ENCODE data around the gene APOF.
"Not testable (repeated sequence)": the region's sequence is repeated elsewhere in the genome, so short reads cannot be mapped to it uniquely, and the experiment has no call there.

APOF gene

GRCh38 chr12:56348776-56349175 is 13.9 kb downstream of the APOF start:
- H4K20me1 ChIP-seq (ENCODE audit: control insufficient read depth, insufficient read depth, low read depth, low read length), result no peaks in the 10 kb centered on the region
- H3F3A ChIP-seq (ENCODE audit: control insufficient read depth, insufficient read depth), result no peaks in the 10 kb centered on the region
- H3K27me3 ChIP-seq (ENCODE audit: control insufficient read depth, low read length), result no peaks in the 10 kb centered on the region
- no peaks in the 10 kb centered on the region for H3K79me2 ChIP-seq (ENCODE audit: control insufficient read depth, low read length)
- H3K36me3 ChIP-seq (ENCODE audit: control insufficient read depth, low read length), result peaks cover 66% of the 10 kb centered on the region
- no peaks in the 10 kb centered on the region for H3K4me1 ChIP-seq (ENCODE audit: control insufficient read depth, low read length)
- H3K4me3 ChIP-seq (ENCODE audit: low read length), result no peak overlapping the region
- no peaks in the 10 kb centered on the region for H3K9me2 ChIP-seq (replicated peaks; ENCODE audit: control insufficient read depth, low read length)
- H3K9me3 ChIP-seq (ENCODE audit: control insufficient read depth, insufficient read depth, low read length), result no peaks in the 10 kb centered on the region
- no peak overlapping the region for H3K4me2 ChIP-seq (ENCODE audit: low read length)
- no peak overlapping the region for H3K27ac ChIP-seq (ENCODE audit: low read depth, low read length)
- TF ChIP-seq, protein P1, sequence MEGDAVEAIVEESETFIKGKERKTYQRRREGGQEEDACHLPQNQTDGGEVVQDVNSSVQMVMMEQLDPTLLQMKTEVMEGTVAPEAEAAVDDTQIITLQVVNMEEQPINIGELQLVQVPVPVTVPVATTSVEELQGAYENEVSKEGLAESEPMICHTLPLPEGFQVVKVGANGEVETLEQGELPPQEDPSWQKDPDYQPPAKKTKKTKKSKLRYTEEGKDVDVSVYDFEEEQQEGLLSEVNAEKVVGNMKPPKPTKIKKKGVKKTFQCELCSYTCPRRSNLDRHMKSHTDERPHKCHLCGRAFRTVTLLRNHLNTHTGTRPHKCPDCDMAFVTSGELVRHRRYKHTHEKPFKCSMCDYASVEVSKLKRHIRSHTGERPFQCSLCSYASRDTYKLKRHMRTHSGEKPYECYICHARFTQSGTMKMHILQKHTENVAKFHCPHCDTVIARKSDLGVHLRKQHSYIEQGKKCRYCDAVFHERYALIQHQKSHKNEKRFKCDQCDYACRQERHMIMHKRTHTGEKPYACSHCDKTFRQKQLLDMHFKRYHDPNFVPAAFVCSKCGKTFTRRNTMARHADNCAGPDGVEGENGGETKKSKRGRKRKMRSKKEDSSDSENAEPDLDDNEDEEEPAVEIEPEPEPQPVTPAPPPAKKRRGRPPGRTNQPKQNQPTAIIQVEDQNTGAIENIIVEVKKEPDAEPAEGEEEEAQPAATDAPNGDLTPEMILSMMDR (IDR thresholded peaks at IDR 0.05; ENCODE audit: low read depth, low read length, poor library complexity, severe bottlenecking), result no peak

- not testable (repeated sequence) for H3K27ac ChIP-seq (ENCODE audit: low read depth, low read length); H3K79me2 ChIP-seq (ENCODE audit: control insufficient read depth, low read length); H3K4me2 ChIP-seq (ENCODE audit: low read length); H3K4me3 ChIP-seq (ENCODE audit: low read length); H3F3A ChIP-seq (ENCODE audit: control insufficient read depth, insufficient read depth); H3K27me3 ChIP-seq (ENCODE audit: control insufficient read depth, low read length); H3K4me1 ChIP-seq (ENCODE audit: control insufficient read depth, low read length); H4K20me1 ChIP-seq (ENCODE audit: control insufficient read depth, insufficient read depth, low read depth, low read length); H3K9me3 ChIP-seq (ENCODE audit: control insufficient read depth, insufficient read depth, low read length); H3K9me2 ChIP-seq (replicated peaks; ENCODE audit: control insufficient read depth, low read length)
- peaks cover 69% of the 10 kb centered on the region for H3K36me3 ChIP-seq (ENCODE audit: control insufficient read depth, low read length)
Measured at GRCh38 chr12:56347255-56347654, 15.4 kb downstream of the APOF start.

DNA sequence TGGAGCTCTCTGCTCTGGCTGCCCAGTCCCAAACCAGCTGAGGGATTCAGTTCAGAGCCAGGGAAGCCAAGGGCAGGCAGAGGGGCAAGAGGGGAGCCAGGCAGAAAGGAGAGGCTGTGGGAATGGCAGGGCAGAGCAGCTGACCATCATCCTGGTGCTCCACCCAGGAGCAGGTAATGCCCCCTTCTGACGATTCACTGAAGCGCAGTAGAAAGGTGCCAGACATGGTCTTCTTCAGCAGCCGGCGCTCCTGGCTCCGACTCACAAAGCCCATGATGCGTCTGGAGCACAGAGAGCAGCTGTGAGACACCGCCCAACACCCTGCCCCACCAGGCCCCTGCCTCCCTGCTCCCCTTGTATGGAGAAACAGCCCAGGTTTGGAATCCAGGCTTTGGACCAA is 16.0 kb downstream of the APOF start:
- H3K9me2 ChIP-seq (replicated peaks; ENCODE audit: control insufficient read depth, low read length), result no peaks in the 10 kb centered on the region
- H3K4me1 ChIP-seq (ENCODE audit: control insufficient read depth, low read length), result no peaks in the 10 kb centered on the region
- no peaks in the 10 kb centered on the region for H4K20me1 ChIP-seq (ENCODE audit: control insufficient read depth, insufficient read depth, low read depth, low read length)
- no peaks in the 10 kb centered on the region for H3K79me2 ChIP-seq (ENCODE audit: control insufficient read depth, low read length)
- no peaks in the 10 kb centered on the region; the same call in 1 of the 2 replicates for H3F3A ChIP-seq (ENCODE audit: control insufficient read depth, insufficient read depth)
- H3K36me3 ChIP-seq (ENCODE audit: control insufficient read depth, low read length), result peaks cover 70% of the 10 kb centered on the region
- H3K4me2 ChIP-seq (ENCODE audit: low read length), result no peak overlapping the region
- H3K9me3 ChIP-seq (ENCODE audit: control insufficient read depth, insufficient read depth, low read length), result no peaks in the 10 kb centered on the region
- H3K4me3 ChIP-seq (ENCODE audit: low read length), result no peak overlapping the region
- no peak overlapping the region for H3K27ac ChIP-seq (ENCODE audit: low read depth, low read length)
- H3K27me3 ChIP-seq (ENCODE audit: control insufficient read depth, low read length), result no peaks in the 10 kb centered on the region
- no peak for TF ChIP-seq EZH2phosphoT487 (IDR thresholded peaks at IDR 0.05; ENCODE audit: borderline replicate concordance, low read length)
- TF ChIP-seq, protein P1 (IDR thresholded peaks at IDR 0.05; ENCODE audit: low read depth, low read length, poor library complexity, severe bottlenecking), result peak; percentile 19

DNA sequence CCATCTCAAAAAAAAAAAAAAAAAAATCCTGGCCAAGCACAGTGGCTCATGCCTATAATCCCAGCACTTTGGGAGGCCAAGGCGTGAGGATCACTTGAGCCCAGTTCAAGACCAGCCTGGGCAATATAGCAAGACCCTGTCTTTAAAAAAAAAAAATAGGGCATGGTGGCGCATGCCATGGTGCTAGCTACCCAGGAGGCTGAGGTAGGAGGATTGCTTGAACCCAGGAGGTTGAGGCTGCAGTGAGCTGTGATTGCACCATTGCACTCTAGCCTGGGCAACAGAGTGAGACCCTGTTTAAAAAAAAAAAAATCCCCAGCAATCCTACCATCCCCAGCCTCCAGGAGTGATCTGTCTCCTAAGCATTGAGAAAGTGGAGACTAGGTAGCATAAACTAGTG is 20.4 kb downstream of the APOF start:
- peaks cover 43% of the 10 kb centered on the region for H3K36me3 ChIP-seq (ENCODE audit: control insufficient read depth, low read length)
- not testable (repeated sequence) for H3K27ac ChIP-seq (ENCODE audit: low read depth, low read length); H3K4me2 ChIP-seq (ENCODE audit: low read length); H4K20me1 ChIP-seq (ENCODE audit: control insufficient read depth, insufficient read depth, low read depth, low read length); H3K9me3 ChIP-seq (ENCODE audit: control insufficient read depth, insufficient read depth, low read length); H3K79me2 ChIP-seq (ENCODE audit: control insufficient read depth, low read length); H3K4me3 ChIP-seq (ENCODE audit: low read length); H3K27me3 ChIP-seq (ENCODE audit: control insufficient read depth, low read length); H3K9me2 ChIP-seq (replicated peaks; ENCODE audit: control insufficient read depth, low read length)
- H3K4me1 ChIP-seq (ENCODE audit: control insufficient read depth, low read length), result peaks cover 28% of the 10 kb centered on the region
- peaks cover 17% of the 10 kb centered on the region for H3F3A ChIP-seq (ENCODE audit: control insufficient read depth, insufficient read depth)
